ENCODE measurements around the gene MZT2A. TPM values are rescaled to one million over a fixed set of nuclear protein-coding genes. Genes with fewer than 3 reads are reported as not detected.
"Not testable (repeated sequence)": the region's sequence is repeated elsewhere in the genome, so short reads cannot be mapped to it uniquely, and the experiment has no call there.

Gene MZT2A
- total and polyA plus RNA-seq, 7 experiments from 2014 or later = 44.9 to 144 (median 110) TPM

DNA sequence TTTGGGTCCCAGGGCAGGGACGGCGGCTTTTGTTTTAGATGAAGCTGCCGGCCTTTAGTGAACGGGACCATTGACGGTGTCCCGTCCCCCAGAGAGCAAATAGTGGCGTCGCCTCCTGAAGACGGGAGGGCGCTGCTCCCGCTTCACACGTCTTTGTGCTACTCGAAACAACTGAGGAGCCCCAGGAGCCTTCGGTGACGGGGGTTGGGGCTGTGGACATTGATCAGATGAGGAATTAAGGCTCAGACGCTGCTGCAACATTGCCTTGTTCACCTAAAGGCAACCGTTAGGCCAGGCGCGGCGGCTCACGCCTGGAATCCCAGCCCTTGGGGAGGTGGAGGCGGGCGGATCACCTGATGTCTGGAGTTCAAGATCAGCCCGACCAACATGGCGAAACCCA lies 15.8 kb downstream of the MZT2A start:
- H3K27ac Mint-ChIP-seq; ATAC-seq; H3K36me3 Mint-ChIP-seq; H3K9me3 Mint-ChIP-seq; H3K4me1 ChIP-seq (ENCODE audit: control insufficient read depth in 2 of 2, insufficient read depth in 2 of 2, low read length in 2 of 2); DNase-seq; H3K4me3 ChIP-seq (ENCODE audit: low read length); H3K36me3 ChIP-seq (ENCODE audit: control insufficient read depth in 2 of 3, insufficient read depth in 3 of 3, low read length in 3 of 3); CTCF ChIA-PET; H3K4me1 Mint-ChIP-seq; intact Hi-C loops (cut with micrococcal nuclease); H3K27ac ChIP-seq (ENCODE audit: low read depth, low read length); H3K27me3 Mint-ChIP-seq; H3K9me3 ChIP-seq (ENCODE audit: control insufficient read depth in 2 of 3, low read length in 3 of 3); H3K27me3 ChIP-seq (ENCODE audit: control insufficient read depth in 2 of 2, insufficient read depth in 2 of 2, low read length in 2 of 2); H3K4me3 Mint-ChIP-seq: not testable (repeated sequence)
- POLR2A ChIA-PET = interaction anchor here (0.6 kb wide), 1 partner anchor 12 kb away, joined by 3 read pairs; no protein-coding TSS in a partner anchor

GRCh38 chr2:131475831-131476230 lies 16.4 kb downstream of the MZT2A start, which contains the start of gene TUBA3D:
Gene TUBA3D (plus strand): TSS chr2:131476119. CDS start chr2:131476200, 81 bp downstream.
- ChIA-PET POLR2A (no interaction called here), CTCF (no interaction called here)
- Histone ChIP-seq H3K27ac (ENCODE audit: low read depth, low read length) (no peak within 1 kb of the TSS), H3K9me3 (ENCODE audit: control insufficient read depth in 2 of 3, low read length in 3 of 3) (no peaks in the 10 kb centered on the region), H3K27me3 (ENCODE audit: control insufficient read depth in 2 of 2, insufficient read depth in 2 of 2, low read length in 2 of 2) (no peaks in the 10 kb centered on the region), H3K4me3 (ENCODE audit: low read length) (no peak within 1 kb of the TSS), H3K4me1 (ENCODE audit: control insufficient read depth in 2 of 2, insufficient read depth in 2 of 2, low read length in 2 of 2) (no peaks in the 10 kb centered on the region), H3K36me3 (ENCODE audit: control insufficient read depth in 2 of 3, insufficient read depth in 3 of 3, low read length in 3 of 3) (no peaks in the 10 kb centered on the region)
- H3K27me3 Mint-ChIP-seq = no peaks in the 10 kb centered on the region
- H3K4me1 Mint-ChIP-seq = no peaks in the 10 kb centered on the region
- intact Hi-C loops (cut with micrococcal nuclease) = no loop called here
- H3K27ac Mint-ChIP-seq = no peak within 1 kb of the TSS
- H3K4me3 Mint-ChIP-seq = no peak within 1 kb of the TSS
- ATAC-seq = no peak
- no peak for DNase-seq
- peaks cover 0 to 10% (median 0%) of the 10 kb centered on the region in 5 donors for H3K36me3 Mint-ChIP-seq
- H3K9me3 Mint-ChIP-seq = peaks cover 0 to 4% (median 0%) of the 10 kb centered on the region in 11 donors

GRCh38 chr2:131473266-131473665 lies 18.9 kb downstream of the MZT2A start:
- CTCF ChIA-PET; H3K36me3 Mint-ChIP-seq; H3K4me1 ChIP-seq (ENCODE audit: control insufficient read depth in 2 of 2, insufficient read depth in 2 of 2, low read length in 2 of 2); H3K27ac Mint-ChIP-seq; ATAC-seq; H3K27ac ChIP-seq (ENCODE audit: low read depth, low read length); H3K27me3 ChIP-seq (ENCODE audit: control insufficient read depth in 2 of 2, insufficient read depth in 2 of 2, low read length in 2 of 2); H3K4me1 Mint-ChIP-seq; H3K9me3 Mint-ChIP-seq; H3K27me3 Mint-ChIP-seq; DNase-seq; H3K4me3 Mint-ChIP-seq; POLR2A ChIA-PET; H3K36me3 ChIP-seq (ENCODE audit: control insufficient read depth in 2 of 3, insufficient read depth in 3 of 3, low read length in 3 of 3); intact Hi-C loops (cut with micrococcal nuclease); H3K9me3 ChIP-seq (ENCODE audit: control insufficient read depth in 2 of 3, low read length in 3 of 3); H3K4me3 ChIP-seq (ENCODE audit: low read length): not testable (repeated sequence)

DNA sequence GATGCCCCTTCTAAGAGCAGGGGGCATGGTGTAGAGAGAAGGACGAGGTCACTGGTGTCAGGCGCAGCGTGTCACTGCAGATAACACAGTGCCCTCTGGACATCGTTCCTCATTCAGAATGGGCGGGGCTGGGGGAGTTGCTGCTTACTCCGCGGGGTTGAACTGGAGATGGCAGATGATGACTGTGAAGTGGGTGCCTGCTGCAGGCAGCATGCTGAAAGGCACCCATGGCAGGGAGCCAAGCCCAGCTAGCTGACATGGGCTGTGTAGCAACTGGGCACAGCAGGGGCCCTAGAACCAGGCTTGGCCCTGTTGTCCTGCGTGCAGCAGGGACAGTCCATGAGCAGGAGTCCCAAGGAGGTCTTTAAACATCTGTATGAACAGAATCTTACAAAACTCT lies 20.6 kb downstream of the MZT2A start:
- H3K36me3 Mint-ChIP-seq; H3K27ac ChIP-seq (ENCODE audit: low read depth, low read length); H3K27ac Mint-ChIP-seq; DNase-seq; H3K9me3 ChIP-seq (ENCODE audit: control insufficient read depth in 2 of 3, low read length in 3 of 3); intact Hi-C loops (cut with micrococcal nuclease); H3K27me3 ChIP-seq (ENCODE audit: control insufficient read depth in 2 of 2, insufficient read depth in 2 of 2, low read length in 2 of 2); H3K4me1 Mint-ChIP-seq; H3K4me1 ChIP-seq (ENCODE audit: control insufficient read depth in 2 of 2, insufficient read depth in 2 of 2, low read length in 2 of 2); POLR2A ChIA-PET; H3K27me3 Mint-ChIP-seq; H3K4me3 Mint-ChIP-seq; H3K9me3 Mint-ChIP-seq; H3K4me3 ChIP-seq (ENCODE audit: low read length); H3K36me3 ChIP-seq (ENCODE audit: control insufficient read depth in 2 of 3, insufficient read depth in 3 of 3, low read length in 3 of 3): not testable (repeated sequence)
- CTCF ChIA-PET = interaction anchor here (1.1 kb wide), 1 partner anchor 20 kb away, joined by 3 read pairs; the partner anchor contains the start of gene MZT2A
- peak; percentile 40 for ATAC-seq

DNA sequence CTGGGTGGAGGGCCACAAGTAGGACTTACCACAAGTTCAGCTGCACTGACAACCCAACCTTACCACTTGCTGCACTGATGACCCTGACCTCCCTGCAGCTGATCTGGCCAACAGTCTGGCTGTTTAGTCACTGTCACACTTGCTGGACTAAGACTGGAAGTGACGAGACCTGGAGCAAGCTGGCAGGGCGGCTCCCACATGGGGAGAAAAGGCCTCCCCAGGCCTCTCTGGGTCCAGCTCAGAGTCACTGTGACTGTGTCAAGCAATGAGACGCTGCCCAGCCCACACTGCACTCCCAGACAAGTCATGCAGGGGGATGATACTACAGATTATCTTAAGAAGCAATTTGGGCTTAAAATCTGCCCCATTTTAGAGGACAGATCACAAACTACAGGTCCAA lies 21.3 kb downstream of the MZT2A start:
- CTCF ChIA-PET = interaction anchor here (1.1 kb wide), 1 partner anchor 21 kb away, joined by 3 read pairs; the partner anchor contains the start of gene MZT2A
- H3K27ac ChIP-seq (ENCODE audit: low read depth, low read length); DNase-seq; H3K9me3 Mint-ChIP-seq; H3K27me3 ChIP-seq (ENCODE audit: control insufficient read depth in 2 of 2, insufficient read depth in 2 of 2, low read length in 2 of 2); POLR2A ChIA-PET; H3K4me3 ChIP-seq (ENCODE audit: low read length); H3K9me3 ChIP-seq (ENCODE audit: control insufficient read depth in 2 of 3, low read length in 3 of 3); H3K36me3 Mint-ChIP-seq; ATAC-seq; intact Hi-C loops (cut with micrococcal nuclease); H3K27ac Mint-ChIP-seq; H3K4me1 Mint-ChIP-seq; H3K27me3 Mint-ChIP-seq; H3K36me3 ChIP-seq (ENCODE audit: control insufficient read depth in 2 of 3, insufficient read depth in 3 of 3, low read length in 3 of 3); H3K4me3 Mint-ChIP-seq; H3K4me1 ChIP-seq (ENCODE audit: control insufficient read depth in 2 of 2, insufficient read depth in 2 of 2, low read length in 2 of 2): not testable (repeated sequence)

- H3K36me3 ChIP-seq (ENCODE audit: control insufficient read depth in 2 of 3, insufficient read depth in 3 of 3, low read length in 3 of 3); H3K36me3 Mint-ChIP-seq; ATAC-seq: not testable (repeated sequence)
Observed at GRCh38 chr2:131467722-131468121, 24.5 kb downstream of the MZT2A start.

GRCh38 chr2:131454914-131455313 lies 37.3 kb downstream of the MZT2A start:
- H3K27ac ChIP-seq (ENCODE audit: low read depth, low read length); intact Hi-C loops (cut with micrococcal nuclease); CTCF ChIA-PET; H3K36me3 Mint-ChIP-seq; H3K4me3 Mint-ChIP-seq; H3K27me3 ChIP-seq (ENCODE audit: control insufficient read depth in 2 of 2, insufficient read depth in 2 of 2, low read length in 2 of 2); H3K4me1 ChIP-seq (ENCODE audit: control insufficient read depth in 2 of 2, insufficient read depth in 2 of 2, low read length in 2 of 2); H3K9me3 Mint-ChIP-seq; H3K27ac Mint-ChIP-seq; DNase-seq; H3K4me3 ChIP-seq (ENCODE audit: low read length); H3K36me3 ChIP-seq (ENCODE audit: control insufficient read depth in 2 of 3, insufficient read depth in 3 of 3, low read length in 3 of 3); ATAC-seq; H3K9me3 ChIP-seq (ENCODE audit: control insufficient read depth in 2 of 3, low read length in 3 of 3); POLR2A ChIA-PET; H3K4me1 Mint-ChIP-seq: not testable (repeated sequence)
- H3K27me3 Mint-ChIP-seq = peaks cover 18 to 43% (median 33%) of the 10 kb centered on the region in 5 donors

More at GRCh38 chr2:131467722-131468121, 24.5 kb downstream of the MZT2A start:
- H3K9me3 ChIP-seq (ENCODE audit: control insufficient read depth in 2 of 3, low read length in 3 of 3); H3K27me3 Mint-ChIP-seq; H3K27ac Mint-ChIP-seq; H3K9me3 Mint-ChIP-seq; H3K27me3 ChIP-seq (ENCODE audit: control insufficient read depth in 2 of 2, insufficient read depth in 2 of 2, low read length in 2 of 2); POLR2A ChIA-PET; H3K27ac ChIP-seq (ENCODE audit: low read depth, low read length); H3K4me1 ChIP-seq (ENCODE audit: control insufficient read depth in 2 of 2, insufficient read depth in 2 of 2, low read length in 2 of 2); H3K4me3 ChIP-seq (ENCODE audit: low read length); H3K4me3 Mint-ChIP-seq; H3K4me1 Mint-ChIP-seq; intact Hi-C loops (cut with micrococcal nuclease); CTCF ChIA-PET; DNase-seq: not testable (repeated sequence)

Data from naive thymus-derived CD4-positive, alpha-beta T cell (primary cell).